Stimulated activated CD8-positive, alpha-beta memory T cell treated with anti-CD3 and anti-CD28 coated beads, Interleukin-4, amount 100 ng/mL, for 4 hours (primary cell): ENCODE measurements around the gene TBXAS1.

Experiments used
- DNase-seq, 2 donors: peaks; one replicate each; pipeline ENCODE4 v3.0.0-alpha.2; 2020; ENCODE audit warnings: low read depth in 2 of 2, low spot score in 1 of 2

Gene TBXAS1

DNA sequence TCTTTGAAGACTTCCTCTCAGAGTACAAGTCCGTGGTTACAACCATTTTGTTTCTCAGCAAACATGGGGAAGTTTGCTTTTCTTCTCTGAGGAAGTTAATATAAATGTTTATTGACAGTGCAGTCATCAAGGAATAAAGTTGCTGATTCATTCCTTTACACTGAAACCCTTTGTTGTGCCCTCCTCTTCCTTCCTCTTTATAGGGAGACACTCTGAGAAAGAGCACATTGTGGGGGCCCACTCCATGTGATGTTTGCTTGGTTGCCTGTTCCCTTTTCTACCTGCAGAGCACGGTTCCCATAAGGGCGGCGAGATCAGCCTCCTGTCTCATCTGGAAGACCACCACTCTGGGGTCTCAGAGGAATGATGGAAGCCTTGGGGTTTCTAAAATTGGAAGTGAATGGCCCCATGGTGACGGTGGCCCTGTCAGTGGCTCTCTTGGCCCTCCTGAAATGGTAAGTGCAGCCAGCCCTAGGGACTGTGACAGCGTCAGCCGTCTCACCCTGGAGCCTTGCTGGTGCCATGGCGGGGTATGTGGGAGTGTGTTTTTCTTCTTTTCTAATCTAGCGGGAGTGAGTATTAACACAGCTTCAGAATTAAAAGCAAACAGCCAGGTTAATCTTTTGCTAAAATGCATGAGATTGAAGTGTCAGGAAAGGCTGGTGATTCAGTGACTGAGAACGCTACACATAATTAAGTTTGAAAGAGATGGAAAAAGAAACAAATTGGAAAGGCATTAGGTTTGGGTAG lies at the start of gene TBXAS1:
Gene TBXAS1 (plus strand): TSS at position 240 of the 750 bp plus-strand sequence. CDS start 127 bp downstream, at position 367.
- no peak for DNase-seq

DNA sequence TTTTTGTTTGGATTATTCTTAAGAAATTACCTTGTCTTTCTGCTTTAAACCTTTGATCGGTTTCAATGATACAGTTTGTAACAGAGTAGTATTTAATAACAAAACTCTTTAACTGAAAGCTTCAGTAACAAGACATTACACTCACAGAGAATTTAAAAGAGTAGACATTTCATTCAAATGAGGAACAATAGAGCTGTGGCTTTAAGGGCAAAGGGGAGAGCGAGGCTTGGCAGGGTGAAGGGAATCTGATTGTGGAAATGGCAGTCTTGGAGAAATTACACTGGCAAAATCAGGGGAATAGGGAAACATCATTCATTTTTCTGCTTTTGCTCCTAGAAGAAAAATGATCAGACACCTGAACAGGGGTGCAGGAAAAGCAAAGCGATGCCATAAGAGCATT lies 46.1 kb upstream of the TBXAS1 start:
- no peak for DNase-seq

DNA sequence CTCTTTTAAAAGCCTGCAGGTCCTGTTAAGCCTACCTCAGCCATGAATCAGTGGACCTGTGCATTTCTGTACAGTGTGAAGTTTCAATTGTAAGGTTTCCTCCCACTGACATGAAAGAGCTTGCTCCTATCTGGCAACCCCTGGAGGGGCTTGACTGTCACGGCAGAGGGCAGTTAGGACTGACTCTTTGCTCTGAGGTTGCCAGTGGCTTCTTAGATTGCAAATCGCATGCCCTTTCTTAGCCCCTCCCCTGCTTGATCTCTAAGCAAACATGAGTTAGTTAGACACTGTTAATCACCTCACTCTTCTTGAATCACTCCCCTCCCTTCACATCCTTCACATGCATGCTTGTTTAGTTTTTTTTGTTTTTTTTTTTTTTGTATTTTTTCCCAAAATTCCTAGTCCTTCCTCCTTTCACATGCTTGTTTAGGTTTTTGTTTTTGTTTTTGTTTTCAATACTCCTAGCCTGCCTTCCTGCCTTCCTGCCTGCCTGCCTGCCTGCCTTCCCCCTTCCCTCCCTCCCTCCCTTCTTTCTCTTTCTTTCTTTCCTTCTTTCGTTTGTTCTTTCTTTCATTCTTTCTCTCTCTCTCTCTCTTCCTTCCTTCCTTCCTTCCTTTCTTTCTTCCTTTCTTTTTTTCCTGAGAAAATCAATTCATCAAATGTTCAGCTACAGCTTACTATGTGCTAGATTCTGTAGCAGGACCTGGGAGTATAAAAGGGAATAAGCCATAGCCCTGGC lies 45.2 kb upstream of the TBXAS1 start:
- DNase-seq: no peak

DNA sequence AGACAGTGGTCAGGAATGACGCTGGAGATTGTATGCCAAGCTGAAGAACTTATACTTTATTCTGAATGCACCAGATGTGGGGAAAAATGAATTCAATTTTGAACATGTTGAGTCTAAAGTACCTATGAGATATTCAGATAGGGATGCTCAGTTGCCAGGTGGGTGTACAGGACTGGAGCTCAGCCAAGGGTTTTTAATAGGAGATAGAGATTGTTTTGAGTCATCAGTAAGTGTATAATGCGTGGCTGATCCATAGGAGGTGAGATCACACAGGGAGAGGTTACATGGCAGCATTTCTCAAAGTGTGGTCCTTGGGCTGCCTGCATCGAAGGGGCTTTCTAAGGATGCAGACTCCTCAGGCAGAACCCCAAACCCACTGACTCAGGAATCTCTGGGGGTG lies 44.4 kb upstream of the TBXAS1 start:
- DNase-seq: no peak

DNA sequence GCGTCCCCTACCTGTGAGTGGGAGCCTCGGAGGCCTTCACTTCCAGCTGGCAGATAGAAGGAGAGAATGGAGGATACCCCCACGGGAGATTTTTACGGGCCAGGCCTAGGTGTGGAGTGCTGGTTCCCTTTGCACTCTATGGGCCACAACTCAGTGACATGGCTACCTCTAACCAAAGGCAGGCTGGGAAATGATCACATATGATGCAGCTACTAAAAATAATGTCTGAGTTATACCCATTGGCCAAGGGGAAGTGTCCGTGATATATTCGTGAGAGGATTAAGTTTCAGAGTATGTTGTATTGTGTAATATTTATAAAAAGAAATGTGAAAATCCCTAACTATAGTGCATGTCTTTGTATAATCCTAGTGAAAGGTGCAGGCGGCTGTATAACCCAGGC lies 37.7 kb upstream of the TBXAS1 start:
- no peak for DNase-seq

DNA sequence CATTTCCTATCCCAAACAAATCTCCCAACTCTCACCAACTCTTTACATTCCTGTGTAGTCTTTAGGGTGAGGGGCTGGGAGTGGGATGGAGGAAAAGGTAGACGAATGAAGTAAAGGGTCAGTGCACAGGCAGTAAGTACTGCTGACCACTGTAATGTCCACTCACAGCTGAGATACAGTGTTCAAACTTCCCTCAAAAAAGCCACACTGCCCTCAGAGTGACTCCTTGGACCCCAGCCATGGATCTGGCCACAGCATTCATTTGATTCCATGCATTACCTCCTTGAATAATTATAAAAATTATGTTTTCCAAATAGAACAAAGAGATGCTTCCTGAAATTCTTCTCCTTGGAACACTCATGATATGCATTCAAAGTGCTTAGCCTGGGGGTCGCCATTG lies 31.5 kb upstream of the TBXAS1 start:
- DNase-seq: no peak

DNA sequence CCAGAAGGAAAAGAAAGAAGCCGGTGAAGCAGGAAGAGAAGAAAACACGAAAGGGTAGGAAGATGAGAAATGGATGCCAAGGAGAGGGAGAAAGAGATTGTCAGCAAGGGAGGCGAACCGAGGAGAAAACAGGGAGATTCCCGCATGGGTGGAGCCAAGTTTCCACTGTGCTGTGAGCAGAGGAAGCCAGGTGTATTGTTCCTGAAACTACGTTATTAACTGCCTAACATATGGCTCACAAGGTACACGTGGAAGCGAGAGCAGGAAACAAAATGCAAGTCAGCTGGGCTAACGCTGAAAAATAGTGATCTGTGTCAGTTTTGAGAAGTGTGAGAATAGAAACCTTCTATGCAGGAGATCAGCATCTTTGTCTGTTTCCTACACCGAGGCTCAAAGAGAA lies 30.8 kb upstream of the TBXAS1 start:
- DNase-seq: no peak

DNA sequence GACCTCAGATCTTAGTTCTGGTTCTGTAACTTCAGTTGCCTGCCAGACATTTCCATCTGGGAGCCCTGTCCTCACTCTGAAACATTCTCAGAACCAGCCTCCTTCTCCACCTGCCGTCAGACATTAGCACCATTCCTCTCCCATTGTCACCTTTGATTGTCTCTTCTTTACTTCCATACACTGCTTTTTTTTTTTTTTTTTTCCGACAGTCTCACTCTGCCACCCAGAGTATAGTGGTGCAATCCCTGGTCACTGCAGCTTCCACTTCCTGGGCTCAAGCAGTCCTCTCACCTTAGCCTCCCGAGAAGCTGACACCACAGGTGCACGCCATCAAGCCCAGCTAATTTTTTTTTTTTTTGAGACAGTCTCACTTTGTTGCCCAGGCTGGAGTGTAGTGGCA lies 30.2 kb upstream of the TBXAS1 start:
- DNase-seq: no peak

DNA sequence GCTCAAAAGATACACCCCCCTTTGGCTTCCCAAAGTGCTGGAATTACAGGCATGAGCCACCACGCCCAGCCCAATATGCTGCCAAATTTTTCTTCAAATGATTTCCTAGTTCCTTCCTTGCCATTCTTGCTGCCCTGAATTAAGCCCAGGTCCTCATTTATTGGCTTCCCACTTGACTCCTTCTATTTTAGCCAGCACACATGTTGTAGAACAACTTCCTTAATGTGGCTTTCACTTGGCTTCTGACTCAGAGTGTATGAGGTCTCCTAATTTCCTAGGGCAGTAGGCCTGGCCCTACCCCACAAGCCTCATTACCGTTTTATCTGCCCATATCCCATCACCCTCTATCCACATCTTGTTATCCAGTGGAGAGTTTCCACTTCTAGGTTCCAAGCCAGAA lies 29.5 kb upstream of the TBXAS1 start:
- DNase-seq: no peak

DNA sequence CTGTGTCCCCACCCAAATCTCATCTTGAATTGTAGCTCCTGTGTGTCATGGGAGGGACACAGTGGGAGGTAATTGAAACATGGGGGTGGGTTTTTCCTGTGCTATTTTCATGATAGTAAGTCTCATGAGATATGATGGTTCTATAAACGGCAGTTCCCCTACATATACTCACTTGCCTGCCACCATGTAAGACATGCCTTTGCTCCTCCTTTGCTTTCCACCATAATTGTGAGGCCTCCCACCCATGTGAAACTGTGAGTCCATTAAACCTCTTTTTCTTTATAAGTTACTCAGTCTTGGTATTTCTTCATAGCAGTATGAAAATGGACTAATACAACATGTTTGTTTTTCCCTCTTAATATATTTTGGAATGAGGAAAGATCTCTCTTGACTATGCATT lies 24.5 kb upstream of the TBXAS1 start:
- no peak for DNase-seq

DNA sequence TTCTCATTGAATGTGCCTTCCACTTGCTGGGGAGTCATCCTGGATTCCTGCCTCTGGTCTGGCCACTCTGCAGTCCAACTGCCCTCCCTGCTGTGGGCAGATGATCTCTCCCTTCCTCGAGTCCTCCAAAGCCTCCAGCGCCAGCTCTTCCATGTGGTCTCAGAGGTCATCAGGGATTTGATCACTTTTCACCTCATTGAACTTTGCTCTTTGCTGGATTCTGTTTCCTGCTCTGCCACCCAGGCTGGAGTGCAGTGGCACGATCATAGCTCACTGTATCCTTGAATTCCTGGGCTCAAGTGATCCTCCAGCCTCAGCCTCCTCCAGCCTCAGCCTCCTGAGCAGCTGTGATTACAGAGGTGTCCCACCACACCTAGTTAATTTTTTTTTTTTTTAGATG lies 22.1 kb upstream of the TBXAS1 start:
- no peak for DNase-seq

DNA sequence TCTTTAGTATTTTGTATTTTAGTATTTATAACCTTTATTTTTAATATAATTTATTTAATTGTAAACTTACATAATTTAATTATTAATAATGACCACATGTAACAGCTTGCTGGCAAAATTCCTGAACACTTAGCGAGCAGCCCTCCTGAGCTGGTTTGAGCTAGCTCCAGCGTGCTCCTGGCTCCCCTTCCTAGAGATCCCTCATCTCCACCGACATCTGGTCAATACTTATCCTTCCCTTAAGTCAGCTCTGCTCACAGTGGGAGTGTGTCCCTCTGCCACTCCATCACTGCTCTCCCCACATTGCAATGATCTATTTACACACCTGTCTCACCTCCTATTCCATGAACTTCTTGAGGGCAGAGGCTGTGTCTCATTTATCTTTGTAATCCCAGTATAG lies 20.6 kb upstream of the TBXAS1 start:
- DNase-seq: no peak

DNA sequence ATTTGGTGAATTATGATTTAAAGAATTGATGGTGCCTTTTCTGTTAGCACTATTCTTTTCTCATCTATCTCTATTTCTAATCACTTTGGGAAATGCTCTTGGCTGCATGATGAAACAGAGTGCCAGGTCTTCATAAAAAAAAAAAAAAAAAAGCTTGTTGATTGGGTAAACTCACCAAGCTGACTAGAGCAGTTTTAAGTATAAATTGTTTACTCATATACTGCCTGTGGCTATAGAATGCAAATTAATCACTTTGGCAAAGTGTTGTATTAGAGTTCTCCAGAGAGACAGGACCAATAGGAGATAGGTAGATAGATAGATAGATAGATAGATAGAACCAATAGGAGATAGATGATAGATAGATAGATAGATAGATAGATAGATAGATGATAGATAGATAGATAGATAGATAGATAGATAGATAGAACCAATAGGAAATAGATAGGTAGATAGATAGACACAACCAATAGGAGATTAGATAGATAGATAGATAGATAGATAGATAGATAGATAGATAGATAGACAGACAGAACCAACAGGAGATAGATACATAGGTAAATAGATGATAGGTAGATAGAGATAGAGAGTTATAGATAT lies 20.1 kb upstream of the TBXAS1 start:
- DNase-seq: no peak

DNA sequence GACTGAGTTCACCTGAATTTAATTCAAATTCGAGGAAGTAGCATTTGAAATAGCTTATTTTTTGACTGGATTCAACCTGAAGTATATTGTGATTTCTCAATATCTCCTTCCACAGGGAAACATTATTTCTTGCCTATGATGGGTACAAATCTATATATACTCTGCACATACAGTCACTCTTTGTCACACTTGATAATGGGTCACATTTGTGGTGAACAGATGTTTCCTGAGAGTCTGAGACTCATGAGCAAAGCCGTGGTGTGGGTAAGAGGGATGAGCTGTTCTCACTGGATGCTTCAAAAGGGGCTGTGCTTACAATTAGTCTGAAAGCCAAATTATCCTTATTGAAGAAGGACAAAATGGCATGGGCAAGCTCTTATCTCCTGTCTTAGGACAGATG lies 18.0 kb upstream of the TBXAS1 start:
- DNase-seq: no peak

DNA sequence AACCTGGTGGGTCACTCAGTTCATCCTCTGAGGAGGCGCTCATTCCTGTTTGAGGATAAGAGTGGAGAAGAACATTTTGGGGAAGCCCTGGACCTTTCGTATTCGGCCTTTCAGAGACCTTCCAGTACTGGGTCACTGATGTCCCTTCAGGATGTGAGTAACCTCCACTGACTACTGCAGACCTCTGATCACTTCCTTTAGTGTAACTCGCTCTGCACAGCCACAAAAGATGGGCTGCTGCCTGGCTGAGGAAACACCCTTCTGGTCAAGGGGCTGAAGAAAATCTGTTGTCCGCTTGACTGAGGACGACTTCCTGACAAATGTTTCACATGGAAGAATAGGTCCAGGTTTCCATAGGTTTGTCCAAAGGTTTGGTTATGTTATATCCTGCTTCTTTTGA lies 15.9 kb upstream of the TBXAS1 start:
- no peak for DNase-seq

DNA sequence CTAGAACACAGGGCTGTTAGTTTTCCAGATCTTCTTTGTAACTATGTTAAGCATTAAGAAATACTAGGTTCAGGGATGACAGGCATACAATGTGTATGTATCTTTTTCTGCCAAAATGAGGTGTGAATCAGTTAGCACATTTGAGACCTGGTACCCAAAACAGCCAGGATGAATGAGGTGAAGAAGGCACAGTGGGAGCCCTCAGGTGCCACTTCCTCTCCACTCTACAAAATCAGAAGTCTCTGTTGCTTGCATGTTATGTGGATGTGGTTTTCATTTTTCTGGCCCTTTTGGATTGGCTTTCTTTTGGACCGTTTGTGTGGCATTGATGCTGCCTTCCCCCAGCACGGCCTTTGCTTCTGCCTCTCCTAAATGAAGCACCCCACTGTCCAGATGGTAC lies 15.4 kb upstream of the TBXAS1 start:
- DNase-seq: no peak

DNA sequence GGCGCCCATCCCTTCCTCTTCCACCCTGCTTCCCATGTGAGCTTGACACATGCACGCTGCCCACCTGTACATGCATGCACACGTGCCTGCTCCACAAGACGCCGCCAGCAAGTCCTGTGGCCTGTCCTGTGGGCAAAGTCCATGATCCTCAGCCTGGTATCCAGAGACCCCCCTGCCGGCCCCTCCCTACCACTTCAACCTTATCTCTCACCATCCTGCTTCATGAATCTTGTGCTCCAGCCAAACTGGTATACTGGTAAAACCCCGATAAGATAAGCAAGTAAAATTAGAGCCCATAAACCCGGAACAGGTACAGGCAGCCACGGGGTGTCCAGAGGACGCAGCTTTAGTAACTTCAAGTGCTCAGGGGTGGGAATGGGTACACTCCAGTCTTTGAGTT lies 11.8 kb upstream of the TBXAS1 start:
- DNase-seq: no peak

DNA sequence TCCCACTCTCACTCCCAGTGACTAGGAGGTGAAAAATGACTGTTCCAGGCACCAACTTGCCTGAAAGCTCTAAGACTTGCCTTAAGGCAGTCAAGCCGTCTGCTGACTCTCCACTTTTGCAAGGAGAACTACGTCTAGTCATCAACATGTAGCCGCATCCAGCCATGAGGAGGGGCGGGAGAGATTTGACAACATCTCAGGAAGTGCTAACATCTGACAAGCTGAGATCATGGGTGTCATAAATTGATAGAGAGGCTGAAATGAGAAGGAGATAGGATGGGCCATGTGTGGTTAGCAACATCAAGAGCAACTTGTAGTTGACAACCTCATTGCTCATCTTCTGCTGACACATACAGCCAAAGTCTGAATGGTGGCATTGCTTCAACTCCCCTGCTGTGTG lies 9.0 kb upstream of the TBXAS1 start:
- no peak for DNase-seq

DNA sequence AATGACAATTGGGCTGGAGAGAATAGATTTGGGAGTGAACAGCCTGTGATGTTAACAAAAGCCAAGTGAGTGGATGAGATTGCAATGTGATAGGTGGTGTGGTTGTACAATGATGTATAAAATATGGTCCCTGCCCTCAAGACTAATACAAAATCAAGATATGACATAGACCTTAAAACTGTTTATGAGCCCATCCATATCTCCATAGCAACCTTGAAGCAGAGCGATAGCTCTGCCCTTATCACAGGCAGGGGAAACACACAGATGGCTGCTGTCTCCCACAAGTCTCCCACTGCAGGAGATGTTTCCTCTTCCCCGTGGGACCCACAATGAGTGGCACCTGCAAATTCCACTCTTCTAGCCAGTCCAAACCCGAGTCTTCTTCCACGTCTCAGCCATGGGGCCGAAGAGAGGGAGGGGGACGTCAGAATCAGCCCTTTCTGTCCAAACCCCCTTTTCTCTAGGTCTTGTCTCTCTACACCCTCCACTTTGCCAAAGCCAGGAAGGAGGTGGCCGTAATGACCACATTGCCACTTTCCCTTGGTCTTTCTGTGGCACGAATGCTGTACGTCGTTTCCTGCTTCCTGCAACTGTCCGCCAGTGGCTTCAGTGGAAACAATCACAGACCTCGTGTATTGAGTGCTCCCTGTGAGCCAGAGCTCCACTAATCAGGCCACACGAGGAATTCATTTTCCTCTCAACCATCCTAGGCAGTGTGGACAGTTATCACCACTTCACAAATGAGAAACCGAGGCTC lies 7.5 kb upstream of the TBXAS1 start:
- DNase-seq: no peak

DNA sequence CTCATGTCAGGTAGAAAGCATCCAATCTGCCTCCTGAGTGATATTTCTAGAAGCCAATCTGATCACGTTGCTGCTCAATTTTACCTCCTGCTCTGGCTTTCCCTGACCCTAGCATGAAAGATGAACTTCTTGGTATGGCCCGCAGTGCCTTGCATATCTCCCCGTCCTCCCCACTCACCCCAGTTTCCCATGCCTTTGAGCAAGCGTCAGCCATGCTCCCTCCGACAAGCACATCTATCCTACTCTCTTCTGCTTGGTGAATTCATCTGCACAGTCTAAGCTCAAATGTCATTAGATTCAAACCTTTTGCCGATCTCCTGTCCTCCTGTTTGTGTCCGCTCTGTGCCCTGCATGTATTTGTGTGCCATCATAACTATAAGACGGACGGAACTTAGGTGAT lies 6.2 kb upstream of the TBXAS1 start:
- no peak for DNase-seq

DNA sequence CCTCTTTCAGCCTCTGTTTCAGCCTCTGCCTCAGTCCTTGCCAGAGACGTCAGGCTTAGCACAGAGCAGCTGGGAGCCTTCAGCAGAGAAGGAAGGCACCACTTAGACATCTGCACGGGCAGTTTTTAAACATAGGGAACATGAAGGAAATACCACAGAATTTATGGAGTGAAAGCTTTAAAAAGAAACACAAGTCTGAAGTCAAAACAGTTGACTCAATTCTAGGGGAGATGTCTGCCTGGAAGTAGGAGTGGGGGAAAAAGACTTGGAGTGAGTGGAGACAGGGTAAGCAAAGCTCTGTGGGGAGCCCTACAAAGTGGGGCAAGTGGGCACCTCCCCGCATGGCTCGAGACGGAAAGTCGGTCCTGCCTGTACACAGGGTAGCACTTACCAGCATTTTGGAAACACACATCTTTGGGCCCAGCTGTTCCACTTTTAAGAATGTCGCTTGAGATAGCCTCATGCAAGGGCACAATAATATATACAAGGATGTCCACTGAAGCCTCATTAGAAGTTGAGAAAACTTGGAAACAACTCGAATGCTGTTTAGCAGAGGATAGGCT lies 5.0 kb upstream of the TBXAS1 start:
- DNase-seq: no peak
